HUDEP-2 (cell line): ENCODE measurements around the gene SESN1.
A peak's percentile ranks its signal among the peaks of the same experiment; 100 is the strongest.

Source experiments
- DNase-seq, 76 experiments: peaks; one replicate each; lab custom pipeline; 2025; ENCODE audit not compliant: unreplicated experiment in 76 of 76; lab: John Stamatoyannopoulos, UW

Gene SESN1

GRCh38 chr6:108966855-108967755, 127.5 kb downstream of the SESN1 start:
- DNase-seq = peak in 15 of 76 experiments; percentile 5 to 63 (median 17)

- DNase-seq = no peak
These were observed 128.4 kb downstream of the SESN1 start for GRCh38 chr6:108966251-108966650.

GRCh38 chr6:108961985-108962384, 132.7 kb downstream of the SESN1 start:
- no peak for DNase-seq

DNA sequence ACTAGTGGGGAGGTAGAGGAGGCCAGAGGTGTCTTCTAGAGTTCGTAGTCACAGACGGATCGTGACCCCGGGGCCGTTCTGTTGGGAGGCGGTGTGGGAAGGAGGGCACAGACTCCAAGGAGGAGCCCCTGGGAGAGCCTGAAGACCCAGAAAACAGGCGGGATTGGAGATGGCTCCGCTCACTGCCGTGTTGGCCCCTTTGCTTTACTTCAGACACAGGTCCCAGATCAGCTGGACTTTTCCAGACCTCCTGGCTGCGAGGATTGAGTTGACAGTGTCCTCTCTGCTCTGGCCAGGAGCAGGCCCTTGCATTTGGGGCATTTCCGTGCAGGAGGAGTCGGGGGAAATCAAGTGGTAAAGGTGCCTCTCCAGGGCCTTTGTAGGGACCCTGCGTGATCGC, 133.6 kb downstream of the SESN1 start:
- no peak for DNase-seq

GRCh38 chr6:108960601-108961000, 134.0 kb downstream of the SESN1 start:
- DNase-seq = no peak

GRCh38 chr6:108959972-108960582, 134.6 kb downstream of the SESN1 start:
- no peak for DNase-seq

DNA sequence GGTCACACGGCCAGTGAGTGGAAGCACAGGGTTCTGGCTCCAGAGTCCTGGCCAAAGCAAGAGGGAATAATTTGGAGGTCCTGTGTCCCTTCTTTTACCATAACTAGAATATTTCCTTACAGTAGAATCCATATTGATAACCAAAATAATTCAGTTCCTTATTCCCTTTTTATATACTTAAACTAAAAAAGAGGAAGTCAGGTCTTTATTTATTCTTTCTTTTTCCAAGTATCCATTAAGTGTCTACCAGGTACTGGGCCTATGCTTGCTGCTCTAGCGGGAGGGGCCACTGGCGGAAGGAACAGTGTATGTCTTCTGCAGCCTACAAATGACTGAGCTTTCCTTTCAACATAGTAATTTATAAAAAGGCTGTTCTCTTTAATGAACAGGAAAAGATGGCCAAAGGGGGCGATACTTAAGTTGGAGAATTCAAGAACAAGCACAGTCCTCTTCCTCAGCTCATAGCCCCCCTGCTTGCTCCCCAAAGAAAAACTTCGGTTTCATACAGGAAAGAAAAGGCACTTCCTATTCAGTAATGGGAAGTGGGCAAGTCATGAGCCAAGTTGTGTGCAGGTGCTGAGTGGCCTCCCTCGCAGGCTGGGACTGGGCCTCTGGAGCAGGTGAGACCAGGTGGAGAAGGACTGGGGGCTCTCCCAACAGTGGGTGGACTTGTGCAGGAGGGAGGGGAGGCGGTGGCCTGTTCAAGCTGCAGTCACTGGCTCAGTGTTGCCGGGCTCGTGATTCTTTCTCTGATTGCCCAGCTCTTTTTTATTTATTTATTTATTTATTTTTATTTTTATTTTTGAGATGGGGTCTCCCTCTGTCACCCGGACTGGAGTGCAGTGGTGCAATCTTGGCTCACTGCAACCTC, 135.5 kb downstream of the SESN1 start:
- no peak for DNase-seq

DNA sequence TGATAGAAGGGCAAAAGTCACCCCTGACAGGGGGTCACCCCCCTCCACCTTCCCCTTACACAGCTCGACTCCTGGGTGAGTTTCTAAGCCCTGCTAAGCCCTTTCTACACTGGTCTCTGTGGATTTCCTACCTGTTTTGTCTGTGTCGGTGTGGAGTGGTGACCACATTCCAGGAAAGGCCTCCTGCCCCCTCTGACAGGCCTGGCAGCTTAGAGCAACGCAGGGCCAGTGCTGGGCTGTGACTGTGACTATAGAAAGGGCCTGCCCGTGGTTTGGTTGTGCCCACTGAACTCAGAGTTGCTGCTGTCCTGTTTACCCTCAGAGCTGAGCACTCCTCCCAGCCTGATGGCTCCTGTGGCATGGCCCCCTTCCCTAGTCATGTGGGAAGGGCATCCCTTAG, 137.4 kb downstream of the SESN1 start:
- no peak for DNase-seq

GRCh38 chr6:108955329-108955949, 139.2 kb downstream of the SESN1 start:
- no peak for DNase-seq

DNA sequence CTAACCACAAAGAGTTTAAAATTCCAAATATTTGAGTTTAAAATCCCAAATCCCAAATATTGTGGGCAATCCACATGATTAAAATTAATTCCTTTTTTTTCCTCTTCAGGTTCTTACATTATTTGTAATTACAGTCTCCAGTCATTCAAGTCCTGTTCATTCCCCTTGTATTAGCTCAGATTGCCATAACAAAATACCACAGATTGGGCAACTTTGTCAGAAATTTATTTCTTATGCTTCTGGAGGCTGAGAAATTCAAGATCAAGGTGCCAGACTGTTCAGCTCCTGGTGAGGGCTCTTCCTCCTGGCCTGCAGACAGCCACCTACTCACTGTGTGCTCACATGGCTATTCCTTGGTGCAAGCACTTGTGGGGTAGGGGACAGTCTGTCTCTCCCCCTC, 141.0 kb downstream of the SESN1 start:
- no peak for DNase-seq

- no peak for DNase-seq
These were observed 141.7 kb downstream of the SESN1 start for GRCh38 chr6:108952776-108953486.

DNA sequence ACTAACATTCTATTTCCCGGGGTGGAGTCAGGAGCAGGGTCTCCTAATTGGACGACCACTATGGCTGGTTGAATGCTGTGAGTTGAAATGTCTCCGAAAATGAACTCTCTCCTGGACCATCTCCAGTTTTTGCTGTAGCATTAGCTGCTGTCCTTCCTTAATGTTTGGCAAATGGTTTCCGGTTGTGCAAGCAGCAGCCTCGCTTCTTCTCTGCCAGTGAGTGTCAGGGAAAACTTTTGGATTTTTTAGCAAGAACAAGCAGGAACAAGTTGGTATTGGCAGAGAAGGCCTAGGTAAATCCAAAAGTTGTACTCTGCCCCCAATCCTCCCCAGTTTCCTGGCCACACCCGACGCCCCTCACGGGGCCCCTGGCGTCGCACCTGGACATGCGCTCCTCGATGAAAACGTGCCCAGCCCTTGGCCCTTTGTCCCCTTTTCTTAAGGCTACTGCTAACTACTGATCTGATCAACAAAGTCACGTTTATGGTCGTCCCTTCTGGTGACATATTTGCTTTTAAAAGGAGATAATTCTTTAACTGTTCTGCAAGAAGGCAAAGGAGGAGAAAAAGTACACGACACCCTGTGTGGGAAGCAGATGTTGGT, 143.2 kb downstream of the SESN1 start:
- no peak for DNase-seq

DNA sequence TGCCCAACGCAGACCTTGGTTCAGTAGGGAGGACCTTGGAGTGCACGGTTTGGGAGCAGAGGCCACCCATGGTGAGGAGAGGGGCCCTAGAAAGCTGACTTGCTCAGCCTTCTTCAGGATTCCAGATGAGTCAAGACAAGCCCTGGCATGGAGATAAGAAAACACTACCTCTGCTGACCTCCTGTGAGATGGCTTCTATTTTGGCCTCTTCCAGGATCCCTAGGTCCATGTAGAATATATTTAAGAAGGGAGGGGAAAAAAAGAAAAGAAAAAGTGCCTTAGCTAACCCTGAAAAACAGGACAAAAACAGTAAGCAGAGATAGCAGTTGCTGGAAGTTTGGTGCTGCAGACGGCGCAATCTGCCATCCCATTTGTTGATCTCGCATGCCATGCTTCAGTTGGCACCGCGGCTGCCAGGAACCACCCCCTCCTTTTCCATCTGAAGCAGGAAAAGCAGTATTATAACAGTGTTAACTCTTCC, 146.4 kb downstream of the SESN1 start:
- no peak for DNase-seq

DNA sequence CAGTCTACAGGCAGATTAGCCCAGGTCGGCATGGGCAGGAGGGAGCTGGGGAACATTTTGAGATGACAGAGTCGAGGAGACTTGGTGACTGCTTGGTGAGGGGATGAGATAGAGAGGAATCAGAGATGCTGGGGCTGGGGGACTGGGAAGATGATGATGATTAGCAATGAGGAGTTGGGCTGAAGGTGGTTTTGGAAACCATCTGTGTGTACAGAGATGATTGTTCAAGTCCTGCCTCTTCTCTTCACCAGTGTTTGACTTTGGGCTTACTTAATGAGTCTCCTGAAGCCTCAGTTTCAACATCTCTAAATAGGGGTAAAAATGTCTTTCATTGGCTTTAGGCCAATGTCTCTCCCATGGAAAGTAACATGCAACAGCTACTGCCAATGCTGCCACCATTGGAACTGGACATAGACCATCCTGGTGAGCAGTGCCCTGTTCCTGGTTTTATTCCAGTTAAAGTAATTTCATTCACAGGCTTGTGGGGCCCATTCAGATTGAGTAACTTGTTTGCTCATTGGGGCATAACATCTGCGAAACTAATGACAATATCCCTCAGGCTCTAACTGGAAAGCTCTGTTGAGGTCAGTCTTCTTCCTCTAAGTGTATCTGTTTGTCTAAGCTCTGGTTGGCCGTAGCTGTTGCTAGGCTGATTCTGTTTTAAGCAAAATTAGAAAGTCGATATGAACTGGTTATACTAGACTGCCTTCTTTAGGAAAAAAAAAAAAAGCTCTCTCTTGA, 147.4 kb downstream of the SESN1 start:
- no peak for DNase-seq

DNA sequence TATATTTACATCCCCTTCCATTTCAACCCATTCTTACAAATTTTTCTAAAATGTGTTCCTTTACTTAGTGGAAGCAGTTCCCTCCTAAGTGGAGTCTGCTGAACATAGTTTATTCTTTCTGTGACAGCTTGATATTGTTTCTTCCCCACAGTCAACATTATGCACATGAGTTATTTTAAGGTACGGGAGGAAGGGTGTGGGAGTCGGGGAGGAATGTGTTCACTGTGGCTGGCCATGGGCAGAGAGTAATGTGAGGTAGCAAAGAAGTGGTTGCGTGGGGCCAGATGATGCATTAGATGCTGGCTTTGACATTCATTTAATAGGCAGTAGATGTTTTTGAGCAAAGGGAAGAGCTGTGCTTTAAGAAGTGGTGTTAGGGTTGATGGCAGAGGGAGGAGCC, 148.0 kb downstream of the SESN1 start:
- DNase-seq = no peak

GRCh38 chr6:108945681-108946159, 148.9 kb downstream of the SESN1 start:
- DNase-seq = no peak

GRCh38 chr6:108944707-108945680, 149.7 kb downstream of the SESN1 start:
- no peak for DNase-seq

- no peak for DNase-seq
These were observed 150.6 kb downstream of the SESN1 start for GRCh38 chr6:108944071-108944470.
